IPS-20b (cell line): Measurements from ENCODE around the gene VWA8.
"Not testable (repeated sequence)": the region's sequence is repeated elsewhere in the genome, so short reads cannot be mapped to it uniquely, and the experiment has no call there.

ENCODE experiments used
- H3K27ac ChIP-seq: one replicate; pipeline ENCODE4 v1.5.1; 2013; ENCODE audit warnings: low read length
- H3K27me3 ChIP-seq: 2 replicates; pipeline ENCODE4 v1.6.1; 2013; ENCODE audit warnings: mild to moderate bottlenecking, low read length, inconsistent platforms; ENCODE audit not compliant: insufficient read depth
- H3K36me3 ChIP-seq: 2 replicates; pipeline ENCODE4 v1.6.1; 2013; ENCODE audit warnings: low read depth, mild to moderate bottlenecking, inconsistent platforms, low read length, moderate library complexity; ENCODE audit not compliant: insufficient read depth
- H3K4me1 ChIP-seq: 2 replicates; pipeline ENCODE4 v1.6.1; 2013; ENCODE audit warnings: mild to moderate bottlenecking, control low read depth, inconsistent platforms, low read length, moderate library complexity; ENCODE audit not compliant: insufficient read depth
- H3K4me3 ChIP-seq: 2 replicates; pipeline ENCODE4 v1.5.1; 2013; ENCODE audit warnings: mild to moderate bottlenecking, low read length, inconsistent platforms
- H3K9ac ChIP-seq: 2 replicates; pipeline ENCODE4 v1.6.1; 2013; ENCODE audit warnings: low read depth, mild to moderate bottlenecking, inconsistent platforms, low read length, moderate library complexity
- H3K9me3 ChIP-seq: 2 replicates; pipeline ENCODE4 v1.6.1; 2013; ENCODE audit warnings: mild to moderate bottlenecking, low read depth, low read length, inconsistent platforms; ENCODE audit not compliant: insufficient read depth

The VWA8 gene

DNA sequence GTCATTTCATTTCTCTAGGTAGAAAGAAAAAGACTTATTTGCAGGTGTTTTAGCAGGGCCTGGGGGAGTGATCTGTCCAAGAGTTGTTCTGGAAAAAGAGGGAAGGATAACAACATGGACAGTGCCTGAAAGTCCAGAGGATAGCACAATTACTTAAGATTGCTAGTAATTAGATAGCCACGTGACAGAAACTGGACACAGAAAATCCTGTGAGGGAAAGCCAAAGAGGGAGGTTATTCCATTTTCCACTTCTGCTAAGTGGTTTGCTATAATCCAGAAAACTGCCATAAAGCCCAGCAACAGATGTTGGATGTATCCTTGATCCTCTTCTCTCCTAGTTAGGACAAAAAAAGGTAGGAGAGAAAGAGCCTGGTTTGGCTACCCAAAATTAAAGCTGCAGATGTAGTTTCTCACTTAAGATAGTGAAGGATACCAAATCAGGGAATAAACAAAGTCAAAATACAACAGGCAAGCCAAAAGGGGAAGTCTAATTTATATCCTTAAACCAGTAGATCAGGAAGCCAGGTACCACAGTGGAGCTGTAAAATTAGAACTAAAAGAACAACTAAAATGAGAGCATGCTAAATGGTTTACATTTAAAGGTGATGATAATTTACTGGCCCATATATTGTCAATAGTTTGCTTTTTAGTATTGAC is 140.2 kb downstream of the VWA8 start:
- H3K9ac ChIP-seq: no peak overlapping the region
- no peaks in the 10 kb centered on the region for H3K27me3 ChIP-seq
- H3K9me3 ChIP-seq: no peaks in the 10 kb centered on the region
- H3K27ac ChIP-seq: no peak overlapping the region
- no peaks in the 10 kb centered on the region; the same call in 1 of the 2 replicates for H3K4me1 ChIP-seq
- H3K4me3 ChIP-seq: no peak overlapping the region
- H3K36me3 ChIP-seq: peaks cover 12% of the 10 kb centered on the region; the same call in 1 of the 2 replicates

DNA sequence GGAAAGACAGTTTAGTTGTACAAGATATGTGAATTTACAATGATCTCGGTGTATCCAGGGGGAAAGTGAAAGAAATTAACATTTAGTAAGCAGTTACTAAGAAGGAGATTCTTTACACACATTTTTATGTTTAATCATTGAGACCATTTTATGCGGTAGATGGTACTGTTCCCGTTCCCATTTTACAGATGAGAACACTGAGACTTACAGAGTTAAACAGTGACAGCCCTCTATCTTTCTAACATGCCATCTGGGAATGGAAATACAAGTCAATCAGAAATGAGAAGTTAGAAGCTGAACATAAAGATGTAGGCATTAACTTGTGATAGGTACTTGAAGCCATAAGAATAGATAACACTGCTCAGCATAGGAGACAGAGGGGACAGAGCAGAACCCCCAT is 144.9 kb downstream of the VWA8 start:
- Histone ChIP-seq H3K4me1 (no peaks in the 10 kb centered on the region; the same call in 1 of the 2 replicates), H3K27me3 (no peaks in the 10 kb centered on the region), H3K27ac (no peak overlapping the region), H3K9ac (no peak overlapping the region), H3K4me3 (no peak overlapping the region), H3K9me3 (0 out of 2 replicates have a peak, but pooled peaks cover 2% of the 10 kb centered on the region), H3K36me3 (peaks cover 19% of the 10 kb centered on the region; the same call in 1 of the 2 replicates)

GRCh38 chr13:41813426-41813825 is 147.5 kb downstream of the VWA8 start:
- H3K36me3 ChIP-seq: 0 out of 2 replicates have a peak, but pooled peaks cover 20% of the 10 kb centered on the region
- H3K4me1 ChIP-seq: no peaks in the 10 kb centered on the region
- H3K4me3 ChIP-seq: no peak overlapping the region
- no peak overlapping the region for H3K27ac ChIP-seq
- 0 out of 2 replicates have a peak, but pooled peaks cover 2% of the 10 kb centered on the region for H3K9me3 ChIP-seq
- H3K27me3 ChIP-seq: no peaks in the 10 kb centered on the region
- H3K9ac ChIP-seq: no peak overlapping the region

DNA sequence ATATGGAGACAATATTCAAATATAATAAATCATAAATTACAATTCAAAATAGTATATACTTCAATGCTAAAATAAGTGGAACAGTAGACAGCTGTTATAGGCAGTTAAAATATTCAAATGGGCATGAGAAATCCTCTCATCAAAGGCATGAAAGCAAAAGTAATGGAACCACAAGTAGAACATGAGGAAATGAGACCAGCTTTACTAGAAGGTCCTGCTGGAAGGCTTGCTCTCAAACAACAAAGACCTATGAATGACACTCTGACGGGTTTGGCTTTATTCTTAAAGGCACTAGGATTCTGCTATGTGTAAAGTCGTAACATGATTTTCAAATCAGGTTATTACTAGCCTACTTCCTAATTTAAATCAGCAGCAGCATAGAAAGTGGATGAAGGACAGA is 148.1 kb downstream of the VWA8 start:
- Histone ChIP-seq H3K36me3 (0 out of 2 replicates have a peak, but pooled peaks cover 20% of the 10 kb centered on the region), H3K9me3 (0 out of 2 replicates have a peak, but pooled peaks cover 2% of the 10 kb centered on the region), H3K27me3 (no peaks in the 10 kb centered on the region), H3K27ac (no peak overlapping the region), H3K4me3 (no peak overlapping the region), H3K9ac (no peak overlapping the region), H3K4me1 (no peaks in the 10 kb centered on the region)

DNA sequence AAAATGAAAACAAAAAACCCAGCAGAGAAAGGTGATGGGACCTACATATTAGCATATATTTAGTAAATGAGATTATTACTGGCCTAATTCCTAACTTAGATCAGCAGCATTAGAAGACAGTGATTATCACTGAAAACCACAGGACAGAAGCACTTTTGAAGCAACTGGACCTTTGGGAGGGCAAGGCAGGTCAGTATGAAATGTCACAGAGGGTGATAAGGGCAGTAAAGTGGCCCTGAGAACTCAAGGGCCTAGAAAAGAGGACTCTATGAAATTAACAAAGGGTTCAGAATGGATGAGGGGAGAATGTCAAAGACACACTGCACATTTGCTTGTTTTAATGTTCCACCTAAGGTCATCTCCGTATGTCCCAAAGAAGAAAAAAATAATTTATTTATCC is 148.7 kb downstream of the VWA8 start:
- 0 out of 2 replicates have a peak, but pooled peaks cover 2% of the 10 kb centered on the region for H3K9me3 ChIP-seq
- 0 out of 2 replicates have a peak, but pooled peaks cover 20% of the 10 kb centered on the region for H3K36me3 ChIP-seq
- H3K4me1 ChIP-seq: no peaks in the 10 kb centered on the region
- no peak overlapping the region for H3K4me3 ChIP-seq
- H3K27me3 ChIP-seq: no peaks in the 10 kb centered on the region
- no peak overlapping the region for H3K9ac ChIP-seq
- H3K27ac ChIP-seq: no peak overlapping the region

DNA sequence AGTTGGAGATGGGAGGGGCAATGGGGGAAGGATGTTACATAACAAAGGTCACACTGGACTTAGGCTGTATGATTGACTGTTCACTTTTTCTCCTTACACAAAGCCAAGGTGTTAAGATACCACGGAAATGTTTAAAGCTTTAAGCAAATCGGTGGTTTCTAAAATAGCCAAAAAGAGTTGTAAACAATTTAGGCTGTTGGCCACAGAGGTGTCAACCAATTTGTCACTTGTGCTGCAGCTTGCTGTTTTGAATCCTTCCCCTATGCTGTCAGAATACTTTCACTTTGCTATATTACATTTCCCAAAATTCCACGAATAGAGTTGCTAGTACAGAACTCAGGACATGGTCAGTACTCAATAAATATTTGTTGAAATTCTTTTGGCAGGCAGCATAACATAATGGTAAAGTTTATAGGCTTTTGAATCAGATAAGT is 149.3 kb downstream of the VWA8 start:
- H3K4me1 ChIP-seq: no peaks in the 10 kb centered on the region

DNA sequence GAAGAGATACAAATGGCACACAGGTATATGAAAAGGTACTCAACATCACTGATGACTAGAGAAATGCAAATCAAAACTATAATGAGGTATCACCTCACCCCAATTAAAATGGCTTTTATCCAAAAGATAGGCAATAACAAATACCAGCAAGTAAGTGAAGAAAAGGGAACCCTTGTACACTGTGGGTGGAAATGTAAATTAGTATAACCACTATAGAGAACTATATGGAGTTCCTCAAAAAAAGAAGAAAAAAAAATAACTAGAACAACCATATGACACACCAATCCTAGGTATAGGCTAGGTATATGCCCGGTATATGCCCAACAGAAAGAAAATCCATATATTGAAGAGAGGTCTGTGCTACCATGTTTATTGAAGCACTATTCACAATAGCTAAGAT is 150.9 kb downstream of the VWA8 start:
- H3K9me3 ChIP-seq: no peaks in the 10 kb centered on the region
- H3K4me3 ChIP-seq: no peak overlapping the region
- H3K4me1 ChIP-seq: no peaks in the 10 kb centered on the region
- H3K27me3 ChIP-seq: no peaks in the 10 kb centered on the region
- no peak overlapping the region for H3K9ac ChIP-seq
- H3K27ac ChIP-seq: no peak overlapping the region
- H3K36me3 ChIP-seq: 0 out of 2 replicates have a peak, but pooled peaks cover 8% of the 10 kb centered on the region

More for the DNA sequence above, 149.3 kb downstream of the VWA8 start:
- H3K27me3 ChIP-seq: no peaks in the 10 kb centered on the region
- H3K27ac ChIP-seq: no peak overlapping the region
- 0 out of 2 replicates have a peak, but pooled peaks cover 20% of the 10 kb centered on the region for H3K36me3 ChIP-seq
- H3K9ac ChIP-seq: no peak overlapping the region
- H3K4me3 ChIP-seq: no peak overlapping the region
- 0 out of 2 replicates have a peak, but pooled peaks cover 2% of the 10 kb centered on the region for H3K9me3 ChIP-seq

DNA sequence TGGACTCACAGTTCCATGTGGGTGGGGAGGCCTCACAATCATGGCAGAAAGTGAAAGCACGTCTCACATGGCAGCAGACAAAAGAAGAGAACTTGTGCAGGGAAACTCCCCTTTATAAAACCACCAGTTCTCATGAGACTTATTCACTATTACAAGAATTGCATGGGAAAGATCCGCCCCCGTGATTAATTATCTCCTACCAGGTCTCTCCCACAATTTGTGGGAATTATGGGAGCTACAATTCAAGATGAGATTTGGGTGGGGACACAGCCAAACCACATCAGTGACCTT is 157.5 kb downstream of the VWA8 start:
- H3K4me3 ChIP-seq, H3K9ac ChIP-seq, H3K27me3 ChIP-seq, H3K9me3 ChIP-seq, H3K27ac ChIP-seq, H3K36me3 ChIP-seq, H3K4me1 ChIP-seq: not testable (repeated sequence)

- H3K27me3 ChIP-seq: no peaks in the 10 kb centered on the region
- H3K4me1 ChIP-seq: peaks cover 4% of the 10 kb centered on the region; the same call in 1 of the 2 replicates
- no peaks in the 10 kb centered on the region for H3K9me3 ChIP-seq
- no peak overlapping the region for H3K4me3 ChIP-seq
- H3K9ac ChIP-seq: no peak overlapping the region
- H3K36me3 ChIP-seq: peaks cover 5% of the 10 kb centered on the region; the same call in 1 of the 2 replicates
- no peak overlapping the region for H3K27ac ChIP-seq
These were observed 158.0 kb downstream of the VWA8 start for GRCh38 chr13:41802684-41803444.

DNA sequence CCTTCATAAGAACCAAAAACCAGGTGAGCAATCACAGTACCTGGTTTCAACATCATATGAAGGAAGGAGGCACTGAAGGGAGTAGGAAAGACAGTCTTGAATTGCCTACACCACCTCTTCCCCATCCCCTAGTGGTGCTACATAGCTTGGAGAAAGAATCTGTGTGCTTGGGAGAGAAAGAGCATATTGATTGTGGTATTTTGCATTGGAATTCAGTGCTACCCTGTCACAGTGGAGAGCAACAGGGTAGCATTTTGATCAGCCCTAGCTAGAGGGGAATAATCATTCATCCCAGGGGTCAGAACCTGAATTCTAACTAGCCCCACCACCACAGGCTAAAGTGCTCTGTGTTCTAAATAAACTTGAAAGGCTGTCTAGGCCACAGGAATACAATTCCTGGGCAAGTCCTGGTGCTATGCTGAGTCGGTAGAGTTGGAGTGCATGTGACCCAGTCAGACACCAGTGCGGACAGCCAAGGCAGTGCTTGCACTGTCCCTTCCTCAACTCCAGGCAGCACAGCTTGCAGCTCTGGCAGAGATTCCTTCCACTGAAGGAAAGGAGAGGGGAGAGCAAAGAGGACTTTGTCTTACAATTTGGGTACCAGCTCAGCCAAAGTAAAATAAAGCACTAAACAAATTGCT is 158.7 kb downstream of the VWA8 start:
- Histone ChIP-seq H3K27me3 (no peaks in the 10 kb centered on the region), H3K4me3 (no peak overlapping the region), H3K9me3 (no peaks in the 10 kb centered on the region), H3K9ac (no peak overlapping the region), H3K36me3 (peaks cover 5% of the 10 kb centered on the region; the same call in 1 of the 2 replicates), H3K4me1 (peaks cover 4% of the 10 kb centered on the region; the same call in 1 of the 2 replicates), H3K27ac (no peak overlapping the region)

DNA sequence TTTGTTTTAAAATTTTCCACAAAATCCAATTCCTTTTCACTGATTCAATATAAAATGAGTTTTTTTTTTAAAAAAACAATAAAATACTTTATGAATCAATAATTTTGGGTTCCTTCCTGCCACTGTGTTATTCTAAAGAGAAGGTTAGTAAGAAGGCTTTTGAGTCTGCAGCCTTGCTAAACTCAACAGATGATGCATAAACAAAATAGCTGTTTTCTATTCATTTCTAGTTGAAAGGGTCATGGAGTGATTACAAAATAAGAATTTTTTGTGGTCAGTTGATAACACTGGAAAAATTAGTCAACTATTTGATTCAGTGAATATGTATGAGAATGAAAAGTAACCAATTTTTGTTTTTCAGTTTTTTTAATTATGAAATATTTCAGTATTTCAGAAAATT is 169.9 kb downstream of the VWA8 start:
- Histone ChIP-seq H3K9me3 (no peaks in the 10 kb centered on the region), H3K4me3 (no peak overlapping the region), H3K9ac (no peak overlapping the region), H3K36me3 (no peaks in the 10 kb centered on the region), H3K27ac (no peak overlapping the region), H3K4me1 (no peaks in the 10 kb centered on the region), H3K27me3 (no peaks in the 10 kb centered on the region)
